SK-N-SH treated with all-trans-retinoic acid at 6 μM for 48 hours (cell line): ENCODE data around the gene VSIR.

Source experiments
- CSDC2 ChIP-seq: fragments of 250-450 bp; sonication (Bioruptor Pico); IDR thresholded peaks from 2 replicates; pipeline ENCODE4 v1.5.0; 2020; ENCODE audit warnings: mild to moderate bottlenecking, moderate library complexity
- ESRRG ChIP-seq: fragments of 250-450 bp; sonication (Bioruptor Pico); IDR thresholded peaks from 2 replicates; pipeline ENCODE4 v1.6.1; 2021; ENCODE audit warnings: mild to moderate bottlenecking
- GLIS3 ChIP-seq: fragments of 250-450 bp; sonication (Bioruptor Pico); IDR thresholded peaks from 2 replicates; pipeline ENCODE4 v1.5.0; 2020; ENCODE audit warnings: mild to moderate bottlenecking, moderate library complexity
- ISL1 ChIP-seq: fragments of 250-450 bp; sonication (Bioruptor Pico); IDR thresholded peaks from 2 replicates; pipeline ENCODE4 v2.1.2; 2022; ENCODE audit warnings: mild to moderate bottlenecking, moderate library complexity
- TCF4 ChIP-seq: fragments of 250-450 bp; sonication (Bioruptor Pico); IDR thresholded peaks from 2 replicates; pipeline ENCODE4 v1.8.0; 2021; ENCODE audit warnings: mild to moderate bottlenecking, moderate library complexity, borderline replicate concordance
- ZC3H10 ChIP-seq: fragments of 250-450 bp; sonication (Bioruptor Pico); IDR thresholded peaks from 2 replicates; pipeline ENCODE4 v1.5.1; 2021; ENCODE audit warnings: mild to moderate bottlenecking, moderate library complexity
- ZFP30 ChIP-seq: fragments of 450-650 bp; formaldehyde crosslinking; IDR thresholded peaks from 2 replicates; pipeline ENCODE4 v1.5.0; 2022; ENCODE audit warnings: mild to moderate bottlenecking, moderate library complexity
- TF ChIP-seq, protein P1 (sequence below): fragments of 250-450 bp; sonication (Bioruptor Pico); IDR thresholded peaks from 2 replicates; pipeline ENCODE4 v1.8.0; 2020; ENCODE audit warnings: mild to moderate bottlenecking, moderate library complexity, borderline replicate concordance

DNA sequence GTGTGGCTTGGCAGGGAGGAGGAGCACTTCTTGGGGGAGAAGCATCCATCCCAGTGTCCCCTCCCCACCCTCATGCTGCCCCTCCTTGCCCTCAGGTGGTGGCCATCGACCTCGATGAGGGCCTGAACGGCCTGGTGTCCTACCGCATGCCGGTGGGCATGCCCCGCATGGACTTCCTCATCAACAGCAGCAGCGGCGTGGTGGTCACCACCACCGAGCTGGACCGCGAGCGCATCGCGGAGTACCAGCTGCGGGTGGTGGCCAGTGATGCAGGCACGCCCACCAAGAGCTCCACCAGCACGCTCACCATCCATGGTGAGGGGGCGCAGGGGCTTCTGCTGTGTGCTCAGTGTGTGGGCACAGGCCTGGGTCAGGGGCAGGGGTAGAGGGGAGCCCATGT, 68.5 kb downstream of the VSIR start:
- TF ChIP-seq ISL1 (no peak), ZFP30 (no peak), ESRRG (CRISPR knock-in tag) (no peak), GLIS3 (no peak), TCF4 (CRISPR knock-in tag) (no peak), CSDC2 (CRISPR knock-in tag) (no peak), ZC3H10 (CRISPR knock-in tag) (no peak)
- TF ChIP-seq, protein P1, sequence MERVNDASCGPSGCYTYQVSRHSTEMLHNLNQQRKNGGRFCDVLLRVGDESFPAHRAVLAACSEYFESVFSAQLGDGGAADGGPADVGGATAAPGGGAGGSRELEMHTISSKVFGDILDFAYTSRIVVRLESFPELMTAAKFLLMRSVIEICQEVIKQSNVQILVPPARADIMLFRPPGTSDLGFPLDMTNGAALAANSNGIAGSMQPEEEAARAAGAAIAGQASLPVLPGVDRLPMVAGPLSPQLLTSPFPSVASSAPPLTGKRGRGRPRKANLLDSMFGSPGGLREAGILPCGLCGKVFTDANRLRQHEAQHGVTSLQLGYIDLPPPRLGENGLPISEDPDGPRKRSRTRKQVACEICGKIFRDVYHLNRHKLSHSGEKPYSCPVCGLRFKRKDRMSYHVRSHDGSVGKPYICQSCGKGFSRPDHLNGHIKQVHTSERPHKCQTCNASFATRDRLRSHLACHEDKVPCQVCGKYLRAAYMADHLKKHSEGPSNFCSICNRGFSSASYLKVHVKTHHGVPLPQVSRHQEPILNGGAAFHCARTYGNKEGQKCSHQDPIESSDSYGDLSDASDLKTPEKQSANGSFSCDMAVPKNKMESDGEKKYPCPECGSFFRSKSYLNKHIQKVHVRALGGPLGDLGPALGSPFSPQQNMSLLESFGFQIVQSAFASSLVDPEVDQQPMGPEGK: no peak
